ENCODE data around the gene DUS2. TPM values are rescaled to one million over a fixed set of nuclear protein-coding genes. Genes with fewer than 3 reads are reported as not detected.
A peak's percentile ranks its signal among the peaks of the same experiment; 100 is the strongest.
"Not testable (repeated sequence)": the region's sequence is repeated elsewhere in the genome, so short reads cannot be mapped to it uniquely, and the experiment has no call there.

Gene DUS2
- total RNA-seq, 1 experiment from 2014 or later: 19.9 TPM

DNA sequence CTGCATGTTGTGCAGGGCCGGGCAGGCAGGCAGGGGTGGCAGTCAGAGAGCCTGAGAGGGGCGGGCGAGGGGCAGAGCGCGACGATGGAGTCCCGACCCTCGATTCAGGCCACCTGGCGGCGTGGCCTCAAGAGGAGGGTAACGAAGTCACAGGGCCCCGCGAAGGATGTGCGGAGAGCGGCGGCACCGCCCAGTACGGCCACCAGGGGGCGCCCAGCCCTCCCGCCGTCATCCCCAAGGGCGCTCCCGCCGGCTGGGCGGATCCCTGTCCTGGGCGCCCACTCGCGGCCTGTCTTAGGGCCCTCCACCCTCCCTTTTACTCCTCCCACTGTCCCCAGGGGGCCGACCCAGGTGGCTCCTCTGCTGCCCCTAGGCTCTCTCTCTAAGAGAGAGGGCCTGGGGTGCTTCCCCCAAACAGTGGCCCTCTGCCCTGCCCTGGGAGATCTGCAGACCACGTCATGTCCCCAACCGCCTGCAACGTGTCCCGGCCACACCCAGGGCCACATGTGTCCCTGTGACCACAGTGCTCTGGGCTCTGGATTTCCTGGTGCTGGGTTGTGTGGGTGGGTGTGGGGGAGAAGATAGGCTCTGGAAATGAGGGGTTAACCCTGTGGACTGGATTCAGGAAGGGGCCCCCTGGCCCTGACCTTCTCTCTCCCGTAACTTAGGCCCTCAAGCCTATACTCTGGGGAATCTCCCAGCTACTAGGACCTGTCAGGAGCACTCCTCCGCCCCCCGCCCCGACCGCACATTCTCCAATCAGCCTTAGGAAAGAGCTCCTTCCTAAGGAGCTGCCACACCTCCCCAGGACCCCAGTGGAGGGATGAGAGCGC, 29.7 kb upstream of the DUS2 start:
- Histone ChIP-seq H3K36me3 (ENCODE audit: low read depth, low read length) (no peaks in the 10 kb centered on the region), H3K27me3 (ENCODE audit: low read length) (no peaks in the 10 kb centered on the region), H2AFZ (ENCODE audit: low read length) (peak overlapping the region; percentile 86), H3K9me2 (replicated peaks; ENCODE audit: low read length) (no peaks in the 10 kb centered on the region), H4K20me1 (ENCODE audit: low read length) (no peaks in the 10 kb centered on the region), H3K27ac (ENCODE audit: low read length) (no peak overlapping the region), H3F3A (ENCODE audit: low read length, unreplicated experiment) (no peaks in the 10 kb centered on the region), H3K4me3 (ENCODE audit: low read length) (no peak overlapping the region), H3K79me2 (ENCODE audit: low read length) (no peaks in the 10 kb centered on the region), H3K4me2 (ENCODE audit: low read length) (peak overlapping the region; percentile 66; the same call in 1 of the 2 replicates), H3K4me1 (ENCODE audit: insufficient read depth, low read length) (peaks cover 4% of the 10 kb centered on the region; the same call in 1 of the 2 replicates), H3K9ac (ENCODE audit: low read length) (no peak overlapping the region), H3K9me3 (ENCODE audit: low read length) (no peaks in the 10 kb centered on the region)
- peak; percentile 96 for ATAC-seq
- DNase-seq: peak; percentile 66
- CTCF ChIA-PET: interaction anchor here (0.6 kb wide), 1 partner anchor 38 kb away, joined by 3 read pairs; no protein-coding TSS in a partner anchor
- intact Hi-C loops (cut with micrococcal nuclease): loop anchor here (1.0 kb wide), 1 partner anchor 47 kb away; no protein-coding TSS in a partner anchor
- no TSS peak for BruUV-seq (replicated peaks)
- POLR2A ChIA-PET (ENCODE audit: unreplicated experiment): no interaction called here
- TF ChIP-seq EZH2 (IDR thresholded peaks at IDR 0.05; ENCODE audit: low read length, unreplicated experiment) (no peak), CTCF (conservative IDR thresholded peaks at IDR 0.05; ENCODE audit: low read depth, low read length) (peak; percentile 79), EZH2phosphoT487 (IDR thresholded peaks at IDR 0.05; ENCODE audit: borderline replicate concordance, low read length) (no peak)

GRCh38 chr16:67994040-67994408, 29.1 kb upstream of the DUS2 start:
- BruUV-seq (replicated peaks); H3K79me2 ChIP-seq (ENCODE audit: low read length); POLR2A ChIA-PET (ENCODE audit: unreplicated experiment); H2AFZ ChIP-seq (ENCODE audit: low read length); DNase-seq; H3K4me1 ChIP-seq (ENCODE audit: insufficient read depth, low read length); H3K27me3 ChIP-seq (ENCODE audit: low read length); H3K27ac ChIP-seq (ENCODE audit: low read length); H3K9ac ChIP-seq (ENCODE audit: low read length); H3K4me2 ChIP-seq (ENCODE audit: low read length); H3K36me3 ChIP-seq (ENCODE audit: low read depth, low read length); H3F3A ChIP-seq (ENCODE audit: low read length, unreplicated experiment); H3K9me3 ChIP-seq (ENCODE audit: low read length); ATAC-seq; H3K4me3 ChIP-seq (ENCODE audit: low read length); H4K20me1 ChIP-seq (ENCODE audit: low read length); H3K9me2 ChIP-seq (replicated peaks; ENCODE audit: low read length); intact Hi-C loops (cut with micrococcal nuclease): not testable (repeated sequence)
- CTCF ChIA-PET: interaction anchor here (0.6 kb wide), 1 partner anchor 37 kb away, joined by 3 read pairs; no protein-coding TSS in a partner anchor

- Histone ChIP-seq H3F3A (ENCODE audit: low read length, unreplicated experiment) (no peaks in the 10 kb centered on the region), H3K9ac (ENCODE audit: low read length) (no peak overlapping the region), H3K36me3 (ENCODE audit: low read depth, low read length) (no peaks in the 10 kb centered on the region), H4K20me1 (ENCODE audit: low read length) (no peaks in the 10 kb centered on the region), H2AFZ (ENCODE audit: low read length) (no peak overlapping the region), H3K79me2 (ENCODE audit: low read length) (no peaks in the 10 kb centered on the region), H3K4me1 (ENCODE audit: insufficient read depth, low read length) (peaks cover 4% of the 10 kb centered on the region; the same call in 1 of the 2 replicates), H3K9me3 (ENCODE audit: low read length) (no peaks in the 10 kb centered on the region), H3K9me2 (replicated peaks; ENCODE audit: low read length) (no peaks in the 10 kb centered on the region), H3K4me2 (ENCODE audit: low read length) (no peak overlapping the region), H3K27me3 (ENCODE audit: low read length) (no peaks in the 10 kb centered on the region), H3K4me3 (ENCODE audit: low read length) (no peak overlapping the region), H3K27ac (ENCODE audit: low read length) (no peak overlapping the region)
- intact Hi-C loops (cut with micrococcal nuclease): no loop called here
- ChIA-PET POLR2A (ENCODE audit: unreplicated experiment) (no interaction called here), CTCF (no interaction called here)
- no peak for ATAC-seq
- no peak for DNase-seq
- no peak for TF ChIP-seq CTCF (conservative IDR thresholded peaks at IDR 0.05; ENCODE audit: low read depth, low read length)
- TF ChIP-seq EZH2phosphoT487 (IDR thresholded peaks at IDR 0.05; ENCODE audit: borderline replicate concordance, low read length): no peak
- no peak for TF ChIP-seq EZH2 (IDR thresholded peaks at IDR 0.05; ENCODE audit: low read length, unreplicated experiment)
- BruUV-seq (replicated peaks): no TSS peak
Observed at GRCh38 chr16:67995423-67995822, 27.7 kb upstream of the DUS2 start.
